GM21717 (cell line): Measurements from ENCODE around the gene MGP.
A peak's percentile ranks its signal among the peaks of the same experiment; 100 is the strongest.

Experiments
- ATAC-seq: cut with Tn5 transposase; IDR thresholded peaks from one replicate; pipeline ENCODE4 v1.9.1; 2021; ENCODE audit warnings: mild to moderate bottlenecking, moderate library complexity; ENCODE audit not compliant: unreplicated experiment

The MGP gene

DNA sequence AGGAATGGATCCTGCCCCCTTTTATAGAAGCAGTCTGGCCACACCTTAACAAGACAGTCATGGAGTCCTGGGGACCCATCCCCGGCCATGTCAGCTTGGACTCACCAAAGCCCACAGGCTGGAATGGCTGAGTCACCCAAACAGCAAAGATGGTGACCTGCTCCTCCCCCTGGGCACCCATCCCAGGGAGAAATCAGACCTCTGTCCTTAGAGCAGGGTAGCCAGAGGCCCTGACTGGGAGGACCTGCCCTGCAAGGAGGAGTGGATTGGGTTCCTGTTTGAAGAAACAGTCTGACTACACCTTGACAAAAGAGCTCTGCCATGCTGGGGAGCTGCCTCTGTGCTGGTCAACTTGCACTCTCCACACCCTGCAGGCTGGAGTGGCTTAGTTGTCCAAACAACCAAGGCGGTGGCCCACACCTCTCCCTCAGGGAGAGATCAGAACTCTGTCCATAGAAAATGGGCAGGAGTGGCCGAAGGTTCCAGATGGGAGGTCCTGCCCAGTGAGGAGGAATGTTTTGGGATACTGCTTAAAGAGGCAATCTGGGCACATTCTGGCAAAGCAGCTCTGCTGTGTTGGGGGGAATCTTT is 16.6 kb downstream of the MGP start:
- ATAC-seq: no peak

DNA sequence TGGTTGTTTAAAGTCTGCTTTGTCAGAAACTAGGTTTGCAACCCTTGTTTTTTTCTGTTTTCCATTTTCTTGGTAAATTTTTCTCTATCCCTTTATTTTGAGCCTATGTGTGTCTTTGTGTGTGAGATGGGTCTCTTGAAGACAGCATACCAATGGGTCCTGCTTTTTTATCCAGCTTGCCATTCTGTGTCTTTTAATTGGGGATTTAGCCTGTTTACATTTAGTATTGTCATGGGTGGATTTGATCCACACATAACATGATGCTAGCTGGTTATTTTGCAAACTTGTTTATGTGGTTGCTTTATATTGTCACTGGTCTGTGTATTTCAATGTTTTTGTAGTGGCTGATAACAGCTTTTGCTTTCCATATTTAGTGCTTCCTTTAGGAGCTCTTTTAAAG is 25.2 kb downstream of the MGP start:
- ATAC-seq: no peak

DNA sequence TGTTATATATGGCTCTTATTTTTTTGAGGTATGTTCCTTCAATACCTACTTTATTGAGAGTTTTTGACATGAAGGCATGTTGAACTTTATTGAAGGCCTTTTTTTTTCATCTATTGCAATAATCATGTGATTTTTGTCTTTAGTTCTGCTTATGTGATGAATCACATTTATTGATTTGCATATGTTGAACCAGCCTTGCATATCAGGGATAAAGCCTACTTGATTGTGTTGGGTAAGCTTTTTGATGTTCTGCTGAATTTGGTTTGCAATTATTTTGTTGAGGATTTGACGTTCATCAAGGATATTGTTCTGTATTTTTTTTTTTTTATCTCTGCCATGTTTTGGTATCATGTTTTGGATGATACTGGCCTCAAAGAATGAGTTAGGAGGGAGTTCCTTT is 27.1 kb downstream of the MGP start:
- no peak for ATAC-seq

DNA sequence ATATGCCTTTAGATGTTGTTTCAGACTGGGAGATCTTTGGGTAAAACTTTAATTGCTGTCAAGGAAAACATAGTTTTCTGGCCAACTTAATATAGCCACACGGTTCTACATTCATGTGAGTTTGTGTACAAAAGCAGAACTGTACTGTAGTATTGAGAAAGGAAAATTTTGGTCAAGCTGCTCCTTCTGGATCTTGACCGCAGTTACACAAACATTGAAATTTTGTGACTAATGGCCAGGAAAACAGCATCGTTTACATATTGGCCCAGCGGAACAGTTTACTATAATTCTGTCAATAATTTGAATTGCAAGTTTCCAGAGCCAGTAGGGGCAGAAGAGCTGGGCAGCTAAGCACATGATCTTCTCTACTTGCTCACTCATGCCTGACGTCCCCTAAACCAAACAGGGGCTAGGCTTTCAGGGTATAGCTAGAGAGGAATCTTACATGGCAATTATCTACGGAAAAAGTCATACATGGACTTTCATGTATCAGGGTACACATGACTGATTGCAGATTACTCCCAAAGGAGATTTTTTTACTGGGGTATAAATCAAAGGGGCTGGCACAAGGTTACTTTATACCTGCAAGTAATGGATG is 31.0 kb downstream of the MGP start:
- no peak for ATAC-seq

DNA sequence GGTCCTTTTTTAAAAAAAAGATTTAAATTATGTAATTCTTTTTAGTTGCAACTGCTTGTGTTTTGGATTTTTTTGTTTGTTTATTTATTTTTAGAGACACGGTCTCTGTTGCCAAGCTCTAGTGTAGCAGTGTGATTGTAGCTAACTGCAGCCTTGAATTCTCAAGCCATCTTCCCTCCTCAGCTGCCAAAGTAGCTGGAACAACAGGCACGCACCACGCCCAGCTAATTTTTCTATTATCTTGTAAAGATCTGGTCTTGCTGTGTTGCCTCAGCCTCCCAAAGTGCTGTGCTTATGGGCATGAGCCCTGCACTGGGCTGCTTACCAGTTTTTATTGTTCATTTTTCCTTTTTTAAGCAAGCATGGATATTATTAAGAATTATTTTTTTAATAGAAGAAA is 31.7 kb downstream of the MGP start:
- ATAC-seq: no peak

DNA sequence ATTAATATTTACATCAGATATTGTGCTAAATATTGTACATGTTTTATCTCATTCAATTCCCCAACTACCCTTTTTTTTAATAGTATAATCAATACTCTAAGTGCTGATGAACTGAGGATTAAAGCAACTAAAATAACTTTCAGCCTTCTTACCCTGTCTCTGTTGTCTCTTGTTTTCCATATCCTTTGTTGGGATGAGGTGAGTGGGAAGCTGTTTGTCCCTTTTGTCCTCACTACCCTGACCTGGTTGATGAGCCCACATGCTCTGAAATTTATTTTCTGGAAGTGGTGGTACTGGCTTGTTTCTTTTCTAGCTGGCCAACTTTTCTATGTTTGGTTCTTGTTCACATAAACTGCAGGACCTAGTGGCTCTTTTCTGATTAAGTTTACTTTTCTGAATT is 32.8 kb downstream of the MGP start:
- ATAC-seq: no peak

DNA sequence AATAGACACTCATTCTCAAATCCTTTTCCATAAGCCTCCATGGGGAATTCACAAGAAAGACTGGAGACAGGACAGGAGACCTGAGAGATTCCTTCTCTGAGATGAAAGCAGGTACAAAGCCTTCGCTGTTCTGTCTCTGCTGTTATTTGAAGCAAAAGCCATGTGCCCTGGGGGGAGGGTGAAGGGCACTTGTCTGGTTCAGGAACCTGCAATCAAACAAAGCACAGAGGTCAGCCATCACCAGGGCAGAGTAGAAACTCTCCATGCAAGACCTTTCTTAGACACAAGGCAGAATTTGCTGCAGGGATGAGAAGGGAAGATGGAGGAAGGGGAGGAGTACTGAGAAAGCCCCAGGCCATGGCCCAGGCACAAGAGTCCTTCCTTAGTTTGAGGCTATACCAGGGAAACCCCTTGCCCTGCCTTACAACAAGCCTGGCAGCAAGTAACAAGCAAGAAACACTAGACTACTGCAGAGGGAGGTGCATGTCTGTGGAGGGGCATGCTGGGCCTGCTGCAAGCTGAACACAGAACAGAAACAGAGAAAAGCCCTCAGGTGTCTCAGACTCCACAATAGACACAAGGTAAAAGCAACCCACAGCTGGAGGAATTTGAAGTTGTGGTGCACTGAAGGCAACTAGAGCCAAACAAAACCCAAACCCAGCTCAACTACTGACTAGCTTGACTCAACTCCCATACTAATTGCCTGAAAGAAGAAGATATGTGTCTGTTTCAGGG is 34.6 kb downstream of the MGP start:
- peak; percentile 82 for ATAC-seq

DNA sequence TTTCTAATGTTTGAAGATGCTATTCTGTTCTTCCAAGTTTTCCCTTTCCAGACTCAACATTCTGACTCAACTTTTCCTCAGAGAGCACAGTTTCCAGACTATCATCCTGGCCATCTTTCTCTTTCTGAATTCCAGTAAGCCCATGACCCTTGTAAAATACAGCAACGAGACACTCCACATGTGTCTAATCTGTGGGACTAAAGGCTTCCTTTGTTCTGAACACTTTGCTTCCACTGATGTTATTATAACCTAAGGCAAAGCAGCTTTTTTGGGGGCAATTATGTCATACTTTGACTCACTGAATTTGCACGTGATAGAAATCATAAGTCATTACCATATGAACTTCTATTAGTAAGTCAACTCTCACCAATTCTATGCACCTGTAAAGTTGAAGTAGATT is 36.0 kb downstream of the MGP start:
- no peak for ATAC-seq

DNA sequence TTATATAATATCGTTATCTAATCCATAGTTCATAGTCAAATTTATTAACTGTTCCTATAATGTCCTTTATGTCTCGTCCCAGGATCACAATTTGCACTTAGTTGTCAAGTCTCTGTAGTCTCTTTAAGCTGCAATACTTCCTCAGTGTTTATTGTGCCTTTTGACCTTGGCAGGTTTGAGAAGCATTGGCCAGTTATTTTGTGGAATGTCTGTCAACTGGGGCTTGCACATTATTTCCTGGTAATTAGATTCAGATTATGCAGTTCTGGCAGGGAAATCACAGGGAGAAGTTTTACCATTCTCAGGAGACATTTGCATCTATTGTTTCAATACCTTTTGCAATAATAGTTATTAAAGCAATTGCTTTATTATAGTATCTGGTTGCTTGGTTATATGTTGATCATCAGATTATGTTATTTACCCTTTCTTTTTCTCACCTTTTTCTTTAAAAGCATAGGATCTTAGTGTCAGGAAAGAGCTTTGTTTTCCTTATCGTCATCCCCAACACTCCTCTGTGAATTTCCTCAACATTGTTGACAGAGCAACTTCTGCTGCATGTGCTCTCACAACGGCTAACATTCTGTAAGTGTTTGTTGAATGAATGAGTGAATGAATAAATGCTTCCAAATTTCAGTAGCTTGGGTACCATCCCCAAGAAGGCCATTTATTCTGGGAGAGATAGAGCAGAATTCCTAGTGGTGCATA is 38.6 kb downstream of the MGP start:
- ATAC-seq: no peak

DNA sequence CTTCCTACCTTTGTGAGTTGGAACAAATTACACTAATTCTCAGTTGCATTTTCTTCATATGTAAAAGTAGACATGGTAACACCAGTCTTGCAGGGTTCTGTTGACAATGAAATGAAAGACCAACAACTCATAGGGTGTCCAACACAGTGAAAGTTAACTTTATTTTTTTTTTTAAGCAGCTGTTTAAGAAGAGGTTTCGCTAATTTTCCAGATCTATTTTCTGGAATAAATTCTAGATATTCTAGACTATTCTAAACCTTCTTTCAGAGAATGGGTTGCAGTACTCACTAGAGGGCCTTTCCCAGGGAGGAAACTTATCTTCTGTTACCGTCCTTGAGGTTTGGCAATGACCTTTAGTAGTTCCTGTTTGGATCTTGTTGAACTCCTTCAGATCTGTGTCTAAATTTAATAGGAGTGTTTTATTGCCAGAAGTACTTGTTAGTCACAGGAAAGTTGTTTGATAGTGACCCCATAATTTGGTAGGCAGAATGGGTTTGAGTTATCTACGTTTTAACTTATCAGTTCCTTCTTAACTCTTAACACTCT is 39.5 kb downstream of the MGP start:
- no peak for ATAC-seq

DNA sequence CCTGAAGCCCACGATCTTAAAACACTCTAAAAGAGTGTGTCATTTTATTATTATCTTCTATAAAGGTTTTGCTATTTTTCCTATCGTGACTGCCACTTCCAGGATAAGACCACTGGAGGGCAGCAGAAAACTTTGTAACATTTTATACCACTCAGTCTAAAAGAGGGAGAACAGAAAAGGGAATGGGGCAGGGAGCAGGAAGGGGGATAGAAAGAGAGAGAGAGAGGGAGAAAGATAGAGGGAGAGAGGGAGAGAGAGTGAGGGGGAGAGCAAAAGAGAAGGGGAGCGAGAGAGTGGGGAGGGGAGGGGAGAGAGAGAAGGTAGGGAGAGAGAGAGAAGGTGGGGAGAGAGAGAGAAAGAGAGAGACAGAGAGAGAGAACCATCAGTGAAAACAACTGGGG is 40.3 kb downstream of the MGP start:
- no peak for ATAC-seq

DNA sequence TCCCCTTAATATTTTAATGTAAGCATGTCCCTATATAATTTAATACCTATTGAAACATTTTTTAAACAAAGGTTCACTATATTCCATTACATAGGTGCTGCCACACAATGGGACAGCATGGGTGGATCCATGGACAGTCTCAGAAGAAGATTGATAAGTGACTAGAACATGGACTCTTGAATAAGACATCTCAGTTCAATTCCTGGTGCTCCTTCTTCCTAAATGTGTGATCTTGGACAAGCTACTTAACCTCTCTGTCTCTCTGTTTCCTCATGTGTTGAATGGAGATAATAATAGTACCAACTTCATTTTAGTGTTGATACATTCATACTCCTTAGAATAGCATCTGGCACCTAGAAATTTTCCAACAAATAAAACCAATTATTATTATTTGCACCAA is 41.3 kb downstream of the MGP start:
- ATAC-seq: no peak

DNA sequence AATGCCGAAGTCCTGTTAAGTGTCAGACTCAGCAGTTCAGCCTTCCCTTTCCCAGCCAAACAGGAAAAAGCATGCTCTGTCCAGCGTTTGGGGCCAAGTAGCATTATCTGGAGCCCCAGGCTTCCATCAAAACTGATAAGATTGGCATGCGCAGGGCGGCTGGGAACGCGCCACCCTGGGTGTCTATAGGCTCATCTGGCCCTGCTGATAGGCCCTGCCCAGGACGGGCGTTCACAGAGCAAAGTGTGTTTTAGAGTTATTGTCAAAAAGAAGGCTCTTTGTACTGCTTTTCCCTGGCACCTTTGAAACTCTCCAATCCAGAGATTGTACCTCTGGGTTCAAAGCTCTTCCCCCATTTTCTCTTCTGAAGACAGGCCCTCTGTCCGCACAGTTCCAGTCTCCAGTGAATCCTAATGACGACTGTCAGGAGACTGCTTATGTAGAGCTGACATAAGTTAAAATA is 42.2 kb downstream of the MGP start, which contains the start of gene ART4:
TSS of gene ART4 (minus strand) at position 102 of the 463 bp plus-strand sequence. CDS start 413 bp downstream, outside the sequence.
- ATAC-seq: no peak

DNA sequence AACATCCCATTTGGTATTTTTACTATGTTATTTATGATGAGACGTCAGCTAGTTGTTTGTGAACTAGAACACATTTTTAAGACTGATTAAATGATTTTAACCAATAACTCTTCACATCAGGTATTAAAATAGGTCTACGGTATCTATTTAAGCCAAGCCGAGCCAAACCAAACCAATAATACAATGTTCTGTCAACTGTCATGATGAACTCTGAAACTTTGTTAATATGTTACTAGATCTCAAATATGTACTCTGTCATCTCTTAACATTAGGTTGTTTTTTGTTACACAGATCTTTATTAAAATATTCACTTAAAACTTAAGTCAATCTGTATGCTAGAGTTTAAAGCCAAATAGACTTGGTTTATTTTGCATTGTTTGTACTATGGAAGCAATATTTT is 43.3 kb downstream of the MGP start:
- no peak for ATAC-seq

DNA sequence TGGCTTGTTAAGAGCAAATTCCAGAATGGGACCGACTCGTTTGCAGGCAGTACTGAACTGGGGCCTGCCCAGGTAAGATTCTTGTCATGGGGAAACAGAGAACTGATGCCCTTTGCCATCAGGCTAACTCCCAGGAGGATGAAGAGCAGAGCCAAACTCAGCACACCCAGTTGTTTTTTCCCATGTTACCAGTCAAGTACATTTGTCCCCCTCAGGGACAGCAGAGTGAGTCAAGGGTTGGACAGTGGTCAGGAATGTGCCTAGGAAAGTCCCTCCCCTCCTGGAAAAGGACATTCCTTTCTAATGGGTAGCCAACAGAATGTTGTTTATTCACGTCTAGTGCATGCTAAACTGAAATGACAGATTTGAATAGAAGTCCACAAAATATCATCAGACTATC is 43.9 kb downstream of the MGP start:
- no peak for ATAC-seq

DNA sequence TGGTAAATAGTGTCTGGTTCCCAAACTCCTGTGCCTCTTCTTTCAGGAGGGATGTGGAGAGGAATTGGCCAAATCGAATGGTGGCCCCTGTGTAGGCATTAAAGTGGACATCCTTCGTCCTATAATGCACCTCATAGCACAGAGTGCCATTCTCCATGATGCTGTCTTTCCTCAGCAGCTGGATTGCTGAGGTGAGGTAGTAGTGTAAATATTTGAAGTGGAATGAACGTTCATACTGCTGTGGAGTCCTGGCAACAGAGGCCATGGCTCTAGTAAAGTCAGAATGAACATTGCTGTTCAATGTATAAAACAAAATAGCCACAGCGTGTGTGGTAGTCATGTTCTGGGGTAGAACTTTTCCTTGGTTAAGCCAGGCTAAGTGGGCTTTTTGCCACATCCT is 45.0 kb downstream of the MGP start:
- ATAC-seq: no peak

DNA sequence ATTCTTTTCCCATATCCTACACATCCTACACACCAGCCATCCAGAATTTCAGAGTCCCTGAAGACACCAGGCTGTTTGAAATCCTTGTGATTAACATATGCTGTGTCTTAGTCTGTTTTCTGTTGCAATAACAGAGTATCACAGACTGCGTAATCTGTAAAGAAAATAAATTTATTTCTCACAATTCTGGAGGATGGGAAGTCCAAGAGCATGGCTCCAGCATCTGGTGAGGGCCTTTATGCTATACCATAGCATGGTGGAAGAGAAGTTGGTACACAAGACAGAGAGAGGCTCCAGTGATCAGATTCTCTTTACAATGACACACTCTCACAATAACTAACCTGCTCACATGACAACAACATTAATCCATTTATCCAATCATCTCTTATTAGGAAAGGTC is 46.4 kb downstream of the MGP start:
- no peak for ATAC-seq

DNA sequence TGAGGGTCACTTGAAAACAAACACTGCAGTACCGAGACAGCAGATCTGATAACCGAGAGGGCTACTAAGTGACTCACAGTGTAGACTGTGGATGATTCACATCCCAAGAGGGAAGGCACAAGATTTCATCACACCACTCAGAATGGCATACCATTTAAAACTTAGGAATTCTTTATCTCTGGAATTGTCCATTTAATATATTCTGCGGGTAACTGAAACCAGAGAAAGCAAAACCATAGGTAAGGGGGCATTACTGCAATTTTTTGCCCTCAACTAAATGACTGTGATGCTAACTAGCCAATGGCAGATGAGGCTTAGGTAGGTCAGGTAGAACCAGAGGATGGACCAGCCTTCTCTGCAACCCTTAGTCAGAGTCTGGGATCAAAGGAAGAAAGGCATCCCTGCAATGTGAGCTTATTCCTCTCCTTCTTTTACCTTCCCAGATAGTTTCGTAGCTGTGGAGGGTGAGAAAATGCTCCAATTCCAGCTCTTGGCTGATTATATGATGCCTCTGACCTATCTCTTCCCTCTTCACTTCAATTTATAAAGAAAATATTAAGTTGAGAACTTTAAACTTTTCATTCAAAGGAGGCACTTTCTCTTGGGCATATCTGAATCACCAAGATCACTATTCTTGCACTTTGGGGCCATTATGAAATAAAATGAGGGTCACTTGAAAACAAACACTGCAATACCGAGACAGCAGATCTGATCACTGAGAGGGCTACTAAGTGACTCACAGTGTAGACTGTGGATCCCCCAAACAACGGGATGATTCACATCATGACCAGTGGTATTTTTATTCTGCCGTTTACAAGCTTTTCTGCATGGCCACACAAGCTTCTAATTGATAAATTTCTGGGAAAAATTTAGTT is 49.1 kb downstream of the MGP start:
- no peak for ATAC-seq

DNA sequence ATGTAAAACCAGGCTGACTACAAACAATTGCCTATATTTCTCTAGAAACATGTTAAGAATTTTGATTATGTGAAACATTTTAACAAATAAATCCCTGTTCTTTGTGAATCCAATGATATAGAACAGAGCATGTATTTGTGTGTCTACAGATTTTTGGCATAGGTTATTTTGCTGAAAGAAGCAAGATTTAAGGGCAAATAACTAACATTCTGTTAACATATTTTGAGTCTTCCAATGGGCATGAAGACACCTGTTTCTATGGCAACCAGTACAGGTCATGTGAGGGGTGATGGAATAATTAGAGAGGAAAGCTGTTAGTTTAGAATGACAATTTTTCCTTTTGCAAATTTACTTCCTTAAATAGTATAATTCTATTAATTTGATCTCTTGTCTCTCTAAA is 51.1 kb downstream of the MGP start:
- ATAC-seq: no peak

DNA sequence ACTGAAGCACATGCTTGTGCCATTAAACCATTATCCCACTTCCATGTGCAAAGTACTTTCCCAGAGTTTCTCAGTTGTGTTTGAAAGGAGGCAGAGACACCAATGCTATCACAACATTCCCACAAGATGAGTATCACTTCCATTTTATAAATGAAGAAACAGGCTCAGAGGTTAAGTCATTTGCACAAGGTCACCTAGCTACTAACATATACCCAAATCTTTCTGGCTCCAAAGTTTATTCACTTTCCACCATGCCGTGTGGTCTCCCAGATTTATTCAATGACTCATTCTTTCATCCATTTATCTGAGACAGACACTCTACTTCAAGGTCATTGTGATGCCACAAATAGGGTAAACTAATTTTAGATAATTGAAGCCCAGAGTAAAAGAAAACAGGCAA is 51.7 kb downstream of the MGP start:
- ATAC-seq: no peak

DNA sequence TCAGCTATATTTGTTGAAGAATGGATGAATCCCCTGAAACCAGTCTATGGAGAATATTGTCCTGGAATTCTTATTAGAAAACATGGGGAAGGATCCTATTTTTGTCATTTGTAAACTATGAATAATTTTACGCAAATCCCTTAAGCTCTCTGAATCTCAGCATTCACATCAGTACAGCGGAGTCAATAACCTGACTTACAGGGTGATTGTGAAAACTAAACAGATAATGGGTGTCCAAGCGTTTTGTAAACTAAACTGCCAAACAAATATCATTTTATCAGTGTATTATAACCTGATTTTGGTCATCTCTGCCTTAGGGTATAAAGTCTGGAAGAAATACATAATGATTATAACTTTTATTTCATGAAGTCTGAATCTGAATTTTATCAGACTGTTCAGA is 52.3 kb downstream of the MGP start:
- ATAC-seq: no peak
